HG03575 (cell line): Measurements from ENCODE around the gene SAV1.
"Not testable (repeated sequence)": the region's sequence is repeated elsewhere in the genome, so short reads cannot be mapped to it uniquely, and the experiment has no call there.

ENCODE experiments used
- ATAC-seq: cut with Tn5 transposase; IDR thresholded peaks from one replicate; pipeline ENCODE4 v1.9.1; 2021; ENCODE audit not compliant: unreplicated experiment, insufficient number of reproducible peaks, low FRiP score; ENCODE audit errors: extremely low read depth

SAV1 gene

GRCh38 chr14:50667996-50668825 is at the start of gene SAV1:
Gene SAV1 (minus strand): TSS chr14:50668306. CDS start chr14:50667967, 339 bp downstream.
- ATAC-seq, result no peak

- no peak for ATAC-seq
Measured at GRCh38 chr14:50717811-50718210, 49.7 kb upstream of the SAV1 start.

GRCh38 chr14:50714450-50715073 is 46.5 kb upstream of the SAV1 start:
- no peak for ATAC-seq

GRCh38 chr14:50711043-50711442 is 42.9 kb upstream of the SAV1 start:
- ATAC-seq, result no peak

GRCh38 chr14:50705026-50705593 is 37.0 kb upstream of the SAV1 start:
- ATAC-seq, result no peak

GRCh38 chr14:50704454-50705010 is 36.4 kb upstream of the SAV1 start:
- no peak for ATAC-seq

- no peak for ATAC-seq
Measured at GRCh38 chr14:50697659-50698290, 29.7 kb upstream of the SAV1 start.

GRCh38 chr14:50694260-50694659 is 26.2 kb upstream of the SAV1 start:
- not testable (repeated sequence) for ATAC-seq

GRCh38 chr14:50688875-50689274 is 20.8 kb upstream of the SAV1 start:
- ATAC-seq, result no peak

- ATAC-seq, result no peak
Measured at GRCh38 chr14:50679674-50680073, 11.6 kb upstream of the SAV1 start.

GRCh38 chr14:50678163-50678562 is 10.1 kb upstream of the SAV1 start:
- no peak for ATAC-seq

- ATAC-seq, result no peak
Measured at GRCh38 chr14:50677527-50678063, 9.5 kb upstream of the SAV1 start.

GRCh38 chr14:50676814-50677516 is 8.9 kb upstream of the SAV1 start:
- ATAC-seq, result no peak

- ATAC-seq, result no peak
Measured at GRCh38 chr14:50675597-50675996, 7.5 kb upstream of the SAV1 start.

- ATAC-seq, result no peak
Measured at GRCh38 chr14:50670866-50671256, 2.8 kb upstream of the SAV1 start.

GRCh38 chr14:50670196-50670865 is 2.2 kb upstream of the SAV1 start:
- no peak for ATAC-seq

- ATAC-seq, result no peak
Measured at GRCh38 chr14:50669441-50669986, 1.4 kb upstream of the SAV1 start.

GRCh38 chr14:50668826-50669143 is 679 bp upstream of the SAV1 start:
- no peak for ATAC-seq
